H1 (cell line): ENCODE data around the gene PMEPA1. TPM values are rescaled to one million over a fixed set of nuclear protein-coding genes. Genes with fewer than 3 reads are reported as not detected.

Experiments used
- CTCF ChIA-PET: fragments of 300-600 bp; sonication (Branson Sonifier 250); formaldehyde crosslinking; loops from one replicate; lab custom pipeline; 2021; ENCODE audit not compliant: partially characterized antibody; lab: Charles Lee
- POLR2A ChIA-PET: fragments of 300-600 bp; sonication (Branson Sonifier 250); formaldehyde crosslinking; loops from one replicate; lab custom pipeline; 2021; ENCODE audit warnings: inconsistent platforms; ENCODE audit not compliant: partially characterized antibody; lab: Charles Lee
- DNase-seq, 2 experiments: peaks; one replicate each; pipeline versions ENCODE4 v3.0.0 to v3.0.0-alpha.2; 2010 to 2022; ENCODE audit warnings: low spot score in 2 of 2, low read depth in 1 of 2, mixed read lengths in 1 of 2
- FAIRE-seq: peaks from 2 replicates; lab custom pipeline; 2011; peaks lifted over from hg19 to GRCh38; lab: Jason Lieb, UNC
- H2AFZ ChIP-seq: 2 replicates; pipeline ENCODE4 v1.8.1; 2012; ENCODE audit warnings: low read length, inconsistent platforms
- H2AK5ac ChIP-seq: 2 replicates; pipeline ENCODE4 v1.6.1; 2013; ENCODE audit warnings: low read depth, low read length
- H2BK120ac ChIP-seq: replicated peaks from 2 replicates; pipeline ENCODE3; 2013; ENCODE audit warnings: low read depth, low read length, inconsistent platforms
- H2BK12ac ChIP-seq: 2 replicates; pipeline ENCODE4 v1.6.1; 2013; ENCODE audit warnings: low read depth, low read length
- H2BK15ac ChIP-seq: 2 replicates; pipeline ENCODE4 v1.6.1; 2013; ENCODE audit warnings: low read length
- H2BK20ac ChIP-seq: 2 replicates; pipeline ENCODE4 v1.6.1; 2013; ENCODE audit warnings: low read length
- H2BK5ac ChIP-seq: 2 replicates; pipeline ENCODE4 v1.6.1; 2013; ENCODE audit warnings: low read depth, low read length
- H3K14ac ChIP-seq: 2 replicates; pipeline ENCODE4 v1.6.1; 2013; ENCODE audit warnings: inconsistent platforms; ENCODE audit not compliant: insufficient read length
- H3K18ac ChIP-seq: 2 replicates; pipeline ENCODE4 v1.6.1; 2013; ENCODE audit warnings: low read length; ENCODE audit errors: extremely low read depth
- H3K23ac ChIP-seq: 2 replicates; pipeline ENCODE4 v1.6.1; 2013; ENCODE audit warnings: inconsistent platforms; ENCODE audit not compliant: insufficient read length
- H3K23me2 ChIP-seq: 2 replicates; pipeline ENCODE4 v1.6.1; 2013; ENCODE audit warnings: low read depth, low read length
- H3K27ac ChIP-seq: 2 replicates; pipeline ENCODE4 v1.6.1; 2011; ENCODE audit warnings: low read depth, low read length, inconsistent platforms
- H3K27me3 ChIP-seq, 4 experiments: replicated peaks in 1 of 4; 1 replicate in 1 of 4; 2 replicates in 3 of 4; pipeline versions ENCODE4 v1.6.1 to v1.8.1; 2011 to 2013; ENCODE audit warnings: low read length in 3 of 4, mild to moderate bottlenecking in 3 of 4, inconsistent platforms in 2 of 4, mixed read lengths in 2 of 4, moderate library complexity in 1 of 4; ENCODE audit not compliant: control insufficient read depth in 3 of 4, insufficient read depth in 3 of 4; ENCODE audit errors: extremely low read depth in 1 of 4
- H3K36me3 ChIP-seq, 4 experiments: 2 replicates each; pipeline versions ENCODE4 v1.6.1 to v1.8.1; 2011 to 2013; ENCODE audit warnings: mild to moderate bottlenecking in 4 of 4, low read length in 3 of 4, moderate library complexity in 2 of 4, control low read depth in 1 of 4, inconsistent platforms in 1 of 4; ENCODE audit not compliant: insufficient read depth in 4 of 4, control insufficient read depth in 2 of 4
- H3K4ac ChIP-seq: replicated peaks from 2 replicates; pipeline ENCODE3; 2013; ENCODE audit warnings: low read length, low read depth, mixed read lengths, inconsistent platforms; ENCODE audit not compliant: insufficient read length
- H3K4me1 ChIP-seq, 4 experiments: replicated peaks in 1 of 4; 1 replicate in 1 of 4; 2 replicates in 3 of 4; pipeline versions ENCODE4 v1.6.1 to v1.8.1; 2011 to 2013; ENCODE audit warnings: low read length in 3 of 4, inconsistent platforms in 2 of 4, mixed read lengths in 1 of 4; ENCODE audit not compliant: insufficient read depth in 4 of 4, control insufficient read depth in 3 of 4
- H3K4me2 ChIP-seq, 2 experiments: 2 replicates each; pipeline versions ENCODE4 v1.6.1 to v1.8.1; 2011 to 2013; ENCODE audit warnings: low read depth in 2 of 2, low read length in 2 of 2, control low read depth in 1 of 2, inconsistent platforms in 1 of 2, mild to moderate bottlenecking in 1 of 2; ENCODE audit not compliant: insufficient read depth in 1 of 2
- H3K4me3 ChIP-seq, 4 experiments: fragments of 200-600, 300-600 bp in 1 of 4; sonication (generic), shearing (Covaris generic), sonication (Bioruptor Twin) in 1 of 4; 2 replicates each; pipeline versions ENCODE4 v1.5.1 to v1.8.1; 2011 to 2016; ENCODE audit warnings: low read length in 4 of 4, low read depth in 3 of 4, control low read depth in 2 of 4, inconsistent platforms in 2 of 4, mild to moderate bottlenecking in 2 of 4, mixed read lengths in 1 of 4, moderate library complexity in 1 of 4; ENCODE audit not compliant: insufficient read depth in 2 of 4; ENCODE audit errors: extremely low read depth in 1 of 4
- H3K56ac ChIP-seq: replicated peaks from 2 replicates; pipeline ENCODE3; 2013; ENCODE audit warnings: low read depth, mild to moderate bottlenecking, mixed read lengths, low read length, inconsistent platforms; ENCODE audit not compliant: insufficient read length
- H3K79me1 ChIP-seq: 2 replicates; pipeline ENCODE4 v1.6.1; 2013; ENCODE audit warnings: low read depth, low read length, control low read depth
- H3K79me2 ChIP-seq, 2 experiments: 2 replicates each; pipeline versions ENCODE4 v1.6.1 to v1.8.1; 2012 to 2013; ENCODE audit warnings: low read length in 2 of 2, mild to moderate bottlenecking in 2 of 2, inconsistent platforms in 1 of 2; ENCODE audit not compliant: insufficient read depth in 2 of 2, control insufficient read depth in 1 of 2
- H3K9ac ChIP-seq, 4 experiments: replicated peaks in 1 of 4; 1 replicate in 1 of 4; 2 replicates in 3 of 4; pipeline versions ENCODE4 v1.6.1 to v1.8.1; 2011 to 2013; ENCODE audit warnings: low read depth in 3 of 4, low read length in 3 of 4, control low read depth in 2 of 4, mild to moderate bottlenecking in 2 of 4, moderate library complexity in 2 of 4, inconsistent platforms in 1 of 4; ENCODE audit errors: extremely low read depth in 1 of 4
- H3K9me3 ChIP-seq, 2 experiments: 2 replicates each; pipeline versions ENCODE4 v1.6.1 to v1.8.1; 2012 to 2013; ENCODE audit warnings: mild to moderate bottlenecking in 2 of 2, moderate library complexity in 2 of 2, control low read depth in 1 of 2, inconsistent platforms in 1 of 2, low read depth in 1 of 2, low read length in 1 of 2, mixed read lengths in 1 of 2; ENCODE audit not compliant: insufficient read depth in 2 of 2
- H4K20me1 ChIP-seq, 2 experiments: replicated peaks in 1 of 2; 2 replicates each; pipeline versions ENCODE3 to v1.8.1; 2011 to 2013; ENCODE audit warnings: inconsistent platforms in 2 of 2, low read length in 2 of 2, mild to moderate bottlenecking in 1 of 2; ENCODE audit not compliant: insufficient read depth in 2 of 2, control insufficient read depth in 1 of 2
- H4K5ac ChIP-seq: 2 replicates; pipeline ENCODE4 v1.6.1; 2013; ENCODE audit warnings: low read length, low read depth, mixed read lengths, inconsistent platforms; ENCODE audit not compliant: insufficient read length
- H4K8ac ChIP-seq: 2 replicates; pipeline ENCODE4 v1.8.0; 2013; ENCODE audit warnings: mild to moderate bottlenecking, moderate library complexity, low read length, inconsistent platforms; ENCODE audit not compliant: insufficient read depth; ENCODE audit errors: extremely low read depth
- H4K91ac ChIP-seq: replicated peaks from 2 replicates; pipeline ENCODE3; 2013; ENCODE audit warnings: low read length, mixed read lengths, inconsistent platforms; ENCODE audit not compliant: insufficient read length
- BRCA1 ChIP-seq: IDR thresholded peaks from 2 replicates; pipeline ENCODE4 v1.6.1; 2012; ENCODE audit warnings: low read depth, low read length, improper control_type of control experiment
- CHD1 ChIP-seq: IDR thresholded peaks from 2 replicates; pipeline ENCODE4 v1.6.1; 2012; ENCODE audit warnings: low read depth, low read length, improper control_type of control experiment
- CREB1 ChIP-seq: IDR thresholded peaks from 2 replicates; pipeline ENCODE4 v1.6.1; 2012; ENCODE audit warnings: inconsistent platforms
- E2F6 ChIP-seq: IDR thresholded peaks from 2 replicates; pipeline ENCODE4 v1.6.1; 2012; ENCODE audit warnings: inconsistent platforms
- EGR1 ChIP-seq: IDR thresholded peaks from 2 replicates; pipeline ENCODE4 v1.6.1; 2011; ENCODE audit warnings: low read depth, low read length, borderline replicate concordance
- FOSL1 ChIP-seq: IDR thresholded peaks from 2 replicates; pipeline ENCODE4 v1.6.1; 2011; ENCODE audit warnings: mild to moderate bottlenecking, low read depth, low read length, moderate library complexity; ENCODE audit not compliant: insufficient read depth
- MAFK ChIP-seq: IDR thresholded peaks from 2 replicates; pipeline ENCODE4 v1.6.1; 2012; ENCODE audit warnings: low read depth, mild to moderate bottlenecking, improper control_type of control experiment, low read length
- POLR2A ChIP-seq, 2 experiments: IDR thresholded peaks; 1 replicate in 1 of 2; 2 replicates in 1 of 2; pipeline ENCODE4 v1.6.1; 2011; ENCODE audit warnings: low read depth in 2 of 2, low read length in 2 of 2, mild to moderate bottlenecking in 2 of 2; ENCODE audit errors: control extremely low read depth in 1 of 2
- RXRA ChIP-seq: IDR thresholded peaks from 2 replicates; pipeline ENCODE4 v1.6.1; 2011; ENCODE audit warnings: low read depth, mild to moderate bottlenecking, low read length, moderate library complexity; ENCODE audit not compliant: insufficient read depth
- SIRT6 ChIP-seq: IDR thresholded peaks from one replicate; pipeline ENCODE4 v1.7.1; 2012; ENCODE audit warnings: low read length, inconsistent platforms
- SP4 ChIP-seq: IDR thresholded peaks from 2 replicates; pipeline ENCODE4 v1.6.1; 2012; ENCODE audit warnings: low read length, inconsistent platforms
- TAF1 ChIP-seq: IDR thresholded peaks from 2 replicates; pipeline ENCODE4 v1.6.1; 2011; ENCODE audit warnings: mild to moderate bottlenecking, low read depth, low read length
- USF2 ChIP-seq: IDR thresholded peaks from 2 replicates; pipeline ENCODE4 v1.6.1; 2011; ENCODE audit warnings: low read length, improper control_type of control experiment
- ZNF274 ChIP-seq: IDR thresholded peaks from 2 replicates; pipeline ENCODE4 v1.7.0; 2012; ENCODE audit warnings: low read length, borderline replicate concordance; ENCODE audit errors: extremely low read depth
- WGBS, 2 experiments: shearing (Covaris generic) in 1 of 2; methylation state at CpG; one replicate each; pipeline versions ENCODE4 v1.1.6 to v1.1.7; 2013 to 2015; ENCODE audit warnings: low lambda C conversion rate in 2 of 2, mixed read lengths in 2 of 2, inconsistent platforms in 1 of 2, low coverage in 1 of 2, missing lambda C conversion rate in 1 of 2; ENCODE audit not compliant: insufficient replicate concordance in 2 of 2, insufficient coverage in 1 of 2, insufficient read length in 1 of 2; ENCODE audit errors: extremely low coverage in 1 of 2, missing lambda C conversion rate in 1 of 2; 5-methylcytosine and 5-hydroxymethylcytosine counted together
- polyA plus RNA-seq, 7 experiments: library from polyadenylated mRNA; depleted of rRNA in 3 of 7; stranded (reverse) in 5 of 7; unstranded in 2 of 7; fragments of >200 nt in 5 of 7; fragments of 200-250 nt in 2 of 7; gene quantifications; 1 replicate in 5 of 7; 2 replicates in 1 of 7; 4 replicates in 1 of 7; pipeline versions ENCODE4 v1.2.1 to v1.2.3, GENCODE V29; 2011 to 2013; ENCODE audit warnings: missing spikeins in 2 of 7, mixed read lengths in 2 of 7
- total RNA-seq: library from RNA; stranded (reverse); fragmentation: NEBNext Ultra II Directional; extraction: Animal tissue kit (Norgen Biotek cat#: 25700); gene quantifications from 2 replicates; pipeline ENCODE4 v1.2.1, GENCODE V29; 2021

The PMEPA1 gene
- total and polyA plus RNA-seq, 2 of the 8 experiments (the other 6 are each of a cell fraction or from before 2014, with no cell fraction given), result 12.7 to 20.5 TPM

DNA sequence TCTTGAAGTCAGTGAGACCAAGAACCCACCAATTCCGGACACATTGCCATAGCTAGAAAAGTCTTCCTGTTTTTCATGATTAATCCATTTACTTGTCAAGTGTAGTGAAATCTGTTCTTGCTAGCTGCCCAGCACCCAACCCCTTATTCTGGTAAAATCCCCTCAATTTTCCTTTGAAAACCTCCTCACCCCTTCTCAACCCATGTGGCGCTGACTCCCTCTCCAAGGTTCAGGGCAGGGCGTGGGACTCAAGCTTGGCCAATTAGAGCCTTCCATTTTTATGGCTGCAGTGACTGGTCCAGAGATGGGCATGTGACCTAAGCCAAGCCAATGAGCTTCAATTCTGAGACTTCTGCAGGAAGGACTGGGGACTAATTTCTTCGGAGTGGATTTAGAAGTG is 79.8 kb downstream of the PMEPA1 start:
- Histone ChIP-seq H3K9ac (no peak overlapping the region), H4K91ac (no peak overlapping the region), H2BK12ac (no peak overlapping the region), H3K36me3 (no peaks in the 10 kb centered on the region), H2AFZ (no peak overlapping the region), H3K4me2 (no peak overlapping the region), H3K4ac (no peak overlapping the region), H3K27me3 (no peaks in the 10 kb centered on the region), H3K9me3 (no peaks in the 10 kb centered on the region; a peak in 2 of 4 replicates), H4K20me1 (no peaks in the 10 kb centered on the region), H4K8ac (no peak overlapping the region), H3K18ac (no peak overlapping the region), H2AK5ac (no peak overlapping the region), H3K79me2 (no peaks in the 10 kb centered on the region), H2BK5ac (no peak overlapping the region), H2BK20ac (no peak overlapping the region), H2BK120ac (no peak overlapping the region), H3K4me1 (no peaks in the 10 kb centered on the region), H3K23ac (no peak overlapping the region), H3K27ac (no peak overlapping the region), H4K5ac (no peak overlapping the region), H3K23me2 (no peaks in the 10 kb centered on the region), H3K79me1 (no peaks in the 10 kb centered on the region), H3K14ac (no peak overlapping the region), H2BK15ac (no peak overlapping the region), H3K4me3 (no peak overlapping the region), H3K56ac (no peak overlapping the region)
- peak in 1 of 2 experiments; percentile 3 for DNase-seq
- TF ChIP-seq FOSL1 (no peak), USF2 (no peak), E2F6 (no peak), MAFK (no peak), CHD1 (no peak), POLR2A (IDR thresholded peaks at IDR 0.05; ENCODE audit: control extremely low read depth in 1 of 2, low read depth in 2 of 2, low read length in 2 of 2) (no peak), RXRA (no peak), EGR1 (no peak), SIRT6 (no peak), TAF1 (no peak), CREB1 (no peak), SP4 (no peak), BRCA1 (no peak), ZNF274 (no peak)
- POLR2A ChIA-PET, result no interaction called here
- WGBS, 2 experiments, result 72% methylated on average over 4 of the region's 4 CpGs; no CpG with 5 or more reads in 1 of the 2 experiments
- FAIRE-seq, result no peak
- CTCF ChIA-PET, result interaction anchor here (0.6 to 2.3 kb wide), 6 partner anchors 10 to 562 kb away, joined by 3 to 6 read pairs (median 4); partner anchors contain the start of gene ZBP1
